ENCODE data around the gene FNDC3A. TPM values are rescaled to one million over a fixed set of nuclear protein-coding genes. Genes with fewer than 3 reads are reported as not detected.

FNDC3A gene
- total and polyA plus RNA-seq, 4 donors = 25.2 to 89.5 (median 32.1) TPM

- no peak for DNase-seq (ENCODE audit: low spot score)
- TF ChIP-seq FOXA2 (IDR thresholded peaks at IDR 0.05) (no peak), CTCF (IDR thresholded peaks at IDR 0.05; ENCODE audit: low read depth, low read length, missing input control) (no peak), YY1 (IDR thresholded peaks at IDR 0.05) (no peak), FOXA1 (IDR thresholded peaks at IDR 0.05) (no peak), RAD21 (IDR thresholded peaks at IDR 0.05) (no peak), HNF4G (IDR thresholded peaks at IDR 0.05) (no peak), TAF1 (conservative IDR thresholded peaks at IDR 0.05) (no peak), HNF4A (conservative IDR thresholded peaks at IDR 0.05) (no peak), NR2F2 (IDR thresholded peaks at IDR 0.05) (no peak)
- H3K27me3 ChIP-seq (ENCODE audit: control insufficient read depth in 4 of 4, insufficient read depth in 4 of 4, low read length in 3 of 4) = no peaks in the 10 kb centered on the region
- H3K4me1 ChIP-seq (ENCODE audit: control insufficient read depth in 4 of 4, insufficient read depth in 4 of 4, low read length in 3 of 4) = no peaks in the 10 kb centered on the region
- H3K9ac ChIP-seq (ENCODE audit: low read depth in 1 of 2, low read length in 2 of 2) = no peak overlapping the region
- H3K36me3 ChIP-seq (ENCODE audit: control insufficient read depth in 4 of 4, insufficient read depth in 3 of 4, low read depth in 1 of 4, low read length in 3 of 4) = no peaks in the 10 kb centered on the region
- H3K4me3 ChIP-seq (ENCODE audit: low read depth in 1 of 3, low read length in 3 of 3) = no peak overlapping the region
- no peaks in the 10 kb centered on the region for H3K9me3 ChIP-seq (ENCODE audit: control insufficient read depth in 4 of 4, low read length in 3 of 4)
- H3K27ac ChIP-seq (ENCODE audit: low read depth in 1 of 2, low read length in 2 of 2) = no peak overlapping the region
- WGBS = 42% methylated on average over 4 of the region's 4 CpGs
Observed at GRCh38 chr13:48949566-48950500, 25.9 kb upstream of the FNDC3A start.

- Histone ChIP-seq H3K4me3 (ENCODE audit: low read depth in 1 of 3, low read length in 3 of 3) (no peak overlapping the region), H3K27me3 (ENCODE audit: control insufficient read depth in 4 of 4, insufficient read depth in 4 of 4, low read length in 3 of 4) (no peaks in the 10 kb centered on the region), H3K27ac (ENCODE audit: low read depth in 1 of 2, low read length in 2 of 2) (no peak overlapping the region), H3K9me3 (ENCODE audit: control insufficient read depth in 4 of 4, low read length in 3 of 4) (no peaks in the 10 kb centered on the region), H3K9ac (ENCODE audit: low read depth in 1 of 2, low read length in 2 of 2) (no peak overlapping the region), H3K4me1 (ENCODE audit: control insufficient read depth in 4 of 4, insufficient read depth in 4 of 4, low read length in 3 of 4) (no peaks in the 10 kb centered on the region), H3K36me3 (ENCODE audit: control insufficient read depth in 4 of 4, insufficient read depth in 3 of 4, low read depth in 1 of 4, low read length in 3 of 4) (no peaks in the 10 kb centered on the region)
- TF ChIP-seq ATF3 (IDR thresholded peaks at IDR 0.05) (no peak), RAD21 (IDR thresholded peaks at IDR 0.05) (no peak)
- no peak for DNase-seq (ENCODE audit: low spot score)
- WGBS = 89% methylated on average over 1 of the region's 1 CpG
Observed at GRCh38 chr13:48950501-48950875, 25.2 kb upstream of the FNDC3A start.

- DNase-seq (ENCODE audit: low spot score) = no peak
- 87% methylated on average over 6 of the region's 6 CpGs for WGBS
Observed at GRCh38 chr13:48954081-48954480, 21.6 kb upstream of the FNDC3A start.

More at GRCh38 chr13:48954081-48954480, 21.6 kb upstream of the FNDC3A start:
- Histone ChIP-seq H3K4me1 (ENCODE audit: control insufficient read depth in 4 of 4, insufficient read depth in 4 of 4, low read length in 3 of 4) (no peaks in the 10 kb centered on the region), H3K27me3 (ENCODE audit: control insufficient read depth in 4 of 4, insufficient read depth in 4 of 4, low read length in 3 of 4) (no peaks in the 10 kb centered on the region), H3K4me3 (ENCODE audit: low read depth in 1 of 3, low read length in 3 of 3) (no peak overlapping the region), H3K27ac (ENCODE audit: low read depth in 1 of 2, low read length in 2 of 2) (no peak overlapping the region), H3K9ac (ENCODE audit: low read depth in 1 of 2, low read length in 2 of 2) (no peak overlapping the region), H3K9me3 (ENCODE audit: control insufficient read depth in 4 of 4, low read length in 3 of 4) (no peaks in the 10 kb centered on the region), H3K36me3 (ENCODE audit: control insufficient read depth in 4 of 4, insufficient read depth in 3 of 4, low read depth in 1 of 4, low read length in 3 of 4) (no peaks in the 10 kb centered on the region)
- TF ChIP-seq CTCF (IDR thresholded peaks at IDR 0.05; ENCODE audit: low read depth, low read length, missing input control) = no peak
- TF ChIP-seq GABPA (IDR thresholded peaks at IDR 0.05 in 1 of 2, conservative IDR thresholded peaks at IDR 0.05 in 1 of 2) = no peak
- no peak for TF ChIP-seq REST (IDR thresholded peaks at IDR 0.05)
- TF ChIP-seq YY1 (IDR thresholded peaks at IDR 0.05) = no peak
- no peak for TF ChIP-seq EGR1 (IDR thresholded peaks at IDR 0.05; ENCODE audit: low read depth in 2 of 2)
- no peak for TF ChIP-seq NR2F2 (IDR thresholded peaks at IDR 0.05)
- no peak for TF ChIP-seq SP1 (IDR thresholded peaks at IDR 0.05)
